HS-27A (cell line): ENCODE results near the gene AKR1B15.
"Not testable (repeated sequence)": the region's sequence is repeated elsewhere in the genome, so short reads cannot be mapped to it uniquely, and the experiment has no call there.

Experiments used
- DNase-seq: peaks from one replicate; pipeline ENCODE4 v3.0.0-alpha.2; 2012; ENCODE audit warnings: low read depth, missing footprints

AKR1B15 gene

GRCh38 chr7:134532954-134533218, 16.0 kb upstream of the AKR1B15 start:
- DNase-seq = no peak

- DNase-seq = no peak
Measured at GRCh38 chr7:134533288-134533771, 15.6 kb upstream of the AKR1B15 start.

- DNase-seq = no peak
Measured at GRCh38 chr7:134534633-134535032, 14.3 kb upstream of the AKR1B15 start.

- no peak for DNase-seq
Measured at GRCh38 chr7:134535272-134535918, 13.5 kb upstream of the AKR1B15 start.

- DNase-seq = no peak
Measured at GRCh38 chr7:134535919-134536299, 13.0 kb upstream of the AKR1B15 start.

GRCh38 chr7:134536558-134536957, 12.4 kb upstream of the AKR1B15 start:
- not testable (repeated sequence) for DNase-seq

- not testable (repeated sequence) for DNase-seq
Measured at GRCh38 chr7:134537273-134537781, 11.6 kb upstream of the AKR1B15 start.

GRCh38 chr7:134539380-134540004, 9.4 kb upstream of the AKR1B15 start:
- no peak for DNase-seq

GRCh38 chr7:134541501-134542194, 7.3 kb upstream of the AKR1B15 start:
- not testable (repeated sequence) for DNase-seq

- no peak for DNase-seq
Measured at GRCh38 chr7:134542195-134542771, 6.6 kb upstream of the AKR1B15 start.

- DNase-seq = no peak
Measured at GRCh38 chr7:134545380-134545779, 3.5 kb upstream of the AKR1B15 start.

GRCh38 chr7:134545918-134546317, 3.0 kb upstream of the AKR1B15 start:
- DNase-seq = no peak

GRCh38 chr7:134546955-134547354, 2.0 kb upstream of the AKR1B15 start:
- no peak for DNase-seq

- DNase-seq = peak; percentile 23
Measured at GRCh38 chr7:134547397-134548054, 1.4 kb upstream of the AKR1B15 start.

GRCh38 chr7:134549366-134549765, 456 bp downstream of the AKR1B15 start:
- DNase-seq = no peak

GRCh38 chr7:134552105-134552504, 3.2 kb downstream of the AKR1B15 start:
- no peak for DNase-seq

GRCh38 chr7:134553976-134554375, 5.1 kb downstream of the AKR1B15 start:
- DNase-seq = no peak

GRCh38 chr7:134554417-134554966, 5.6 kb downstream of the AKR1B15 start:
- no peak for DNase-seq

- no peak for DNase-seq
Measured at GRCh38 chr7:134557391-134557790, 8.5 kb downstream of the AKR1B15 start.

GRCh38 chr7:134558370-134558769, 9.5 kb downstream of the AKR1B15 start:
- DNase-seq = no peak

- DNase-seq = not testable (repeated sequence)
Measured at GRCh38 chr7:134561616-134562015, 12.7 kb downstream of the AKR1B15 start.

- DNase-seq = no peak
Measured at GRCh38 chr7:134562136-134562535, 13.2 kb downstream of the AKR1B15 start.
